HepG2 (cell line): ENCODE data around the gene EXPH5. TPM values are rescaled to one million over a fixed set of nuclear protein-coding genes. Genes with fewer than 3 reads are reported as not detected.

Experiments used
- EP300 ChIP-seq, 3 experiments: sonication (generic) in 1 of 3; formaldehyde crosslinking in 1 of 3; IDR thresholded peaks; 2 replicates each; pipeline versions ENCODE4 v1.5.1 to v1.6.1; 2011 to 2020; ENCODE audit warnings: low read depth in 2 of 3, low read length in 2 of 3, borderline replicate concordance in 1 of 3, improper control_type of control experiment in 1 of 3, mild to moderate bottlenecking in 1 of 3, missing genetic modification reagents in 1 of 3, moderate library complexity in 1 of 3
- FLYWCH1 ChIP-seq: sonication (generic); formaldehyde crosslinking; IDR thresholded peaks from 2 replicates; pipeline ENCODE4 v1.8.1; 2023; ENCODE audit warnings: mild to moderate bottlenecking, missing genetic modification reagents
- HOXD1 ChIP-seq: sonication (generic); formaldehyde crosslinking; IDR thresholded peaks from 2 replicates; pipeline ENCODE4 v1.5.0; 2020; ENCODE audit warnings: missing genetic modification reagents
- KDM5B ChIP-seq: sonication (generic); formaldehyde crosslinking; IDR thresholded peaks from 2 replicates; pipeline ENCODE4 v1.4.0; 2020; ENCODE audit warnings: missing genetic modification reagents, mild to moderate bottlenecking, borderline replicate concordance
- MED8 ChIP-seq: sonication (generic); formaldehyde crosslinking; IDR thresholded peaks from 2 replicates; pipeline ENCODE4 v1.8.1; 2023; ENCODE audit warnings: mild to moderate bottlenecking, missing genetic modification reagents; ENCODE audit not compliant: insufficient replicate concordance
- MXD4 ChIP-seq: IDR thresholded peaks from 2 replicates; pipeline ENCODE4 v1.6.1; 2016; ENCODE audit warnings: mild to moderate bottlenecking, missing biosample characterization, missing genetic modification reagents
- PPARG ChIP-seq: conservative IDR thresholded peaks from 2 replicates; pipeline ENCODE4 v1.6.1; 2016; ENCODE audit warnings: missing biosample characterization, missing genetic modification reagents
- RELA ChIP-seq: sonication (generic); formaldehyde crosslinking; IDR thresholded peaks from 2 replicates; pipeline ENCODE4 v1.4.0; 2020; ENCODE audit warnings: missing genetic modification reagents
- RFX5 ChIP-seq: IDR thresholded peaks from 2 replicates; pipeline ENCODE4 v1.6.1; 2011; ENCODE audit warnings: low read depth, low read length, improper control_type of control experiment
- SNAPC2 ChIP-seq: sonication (generic); formaldehyde crosslinking; IDR thresholded peaks from 2 replicates; pipeline ENCODE4 v1.8.1; 2022; ENCODE audit warnings: mild to moderate bottlenecking, missing genetic modification reagents
- SNRNP70 ChIP-seq: fragments of 200-400 bp; formaldehyde crosslinking; IDR thresholded peaks from 2 replicates; pipeline ENCODE4 v1.6.1; 2017; ENCODE audit warnings: mild to moderate bottlenecking, low read depth, low read length, moderate library complexity
- TEAD3 ChIP-seq: optimal IDR thresholded peaks from 2 replicates; pipeline ENCODE3; 2016; ENCODE audit warnings: borderline replicate concordance
- ZNF3 ChIP-seq: IDR thresholded peaks from 2 replicates; pipeline ENCODE4 v1.7.0; 2017; ENCODE audit warnings: inconsistent platforms
- ZNF737 ChIP-seq: sonication (generic); formaldehyde crosslinking; IDR thresholded peaks from 2 replicates; pipeline ENCODE4 v1.5.0; 2020; ENCODE audit warnings: missing genetic modification reagents, mild to moderate bottlenecking, borderline replicate concordance
- polyA plus RNA-seq, 8 experiments: library from polyadenylated mRNA; depleted of rRNA in 3 of 8; stranded (reverse) in 7 of 8; unstranded in 1 of 8; fragments of >200 nt; fragmentation: Illumina TruSeq in 4 of 8; extraction: Trizol in 4 of 8; gene quantifications; 2 replicates each; pipeline versions ENCODE4 v1.2.1 to v1.2.3, GENCODE V29; 2011 to 2016; ENCODE audit warnings: low read depth in 4 of 8, missing spikeins in 1 of 8, mixed read lengths in 1 of 8; ENCODE audit not compliant: insufficient read depth in 1 of 8
- total RNA-seq, 5 experiments: library from RNA; depleted of rRNA; stranded (reverse); fragments of >200 nt; fragmentation: Illumina TruSeq; extraction: Trizol; gene quantifications; 2 replicates each; pipeline ENCODE4 v1.2.3, GENCODE V29; 2016; ENCODE audit warnings: low read depth in 1 of 5
- TF ChIP-seq, protein P1 (sequence below): sonication (generic); formaldehyde crosslinking; IDR thresholded peaks from 2 replicates; pipeline ENCODE4 v1.4.0; 2020; ENCODE audit warnings: missing genetic modification reagents
- TF ChIP-seq, protein P2 (sequence below): fragments of 450-650 bp; IDR thresholded peaks from 2 replicates; pipeline ENCODE4 v1.6.1; 2017; ENCODE audit warnings: mild to moderate bottlenecking
- TF ChIP-seq, protein P3 (sequence below): sonication (generic); formaldehyde crosslinking; IDR thresholded peaks from 2 replicates; pipeline ENCODE4 v1.8.0; 2022; ENCODE audit warnings: missing genetic modification reagents, mild to moderate bottlenecking, borderline replicate concordance
- TF ChIP-seq, protein P4 (sequence below): IDR thresholded peaks from 2 replicates; pipeline ENCODE4 v1.6.1; 2016; ENCODE audit warnings: low read depth, missing genetic modification reagents, missing compliant biosample characterization

The EXPH5 gene
- total and polyA plus RNA-seq, 2 of the 13 experiments (the other 11 are each of a cell fraction or from before 2014, with no cell fraction given) = under 0.01 to 0.02 TPM

DNA sequence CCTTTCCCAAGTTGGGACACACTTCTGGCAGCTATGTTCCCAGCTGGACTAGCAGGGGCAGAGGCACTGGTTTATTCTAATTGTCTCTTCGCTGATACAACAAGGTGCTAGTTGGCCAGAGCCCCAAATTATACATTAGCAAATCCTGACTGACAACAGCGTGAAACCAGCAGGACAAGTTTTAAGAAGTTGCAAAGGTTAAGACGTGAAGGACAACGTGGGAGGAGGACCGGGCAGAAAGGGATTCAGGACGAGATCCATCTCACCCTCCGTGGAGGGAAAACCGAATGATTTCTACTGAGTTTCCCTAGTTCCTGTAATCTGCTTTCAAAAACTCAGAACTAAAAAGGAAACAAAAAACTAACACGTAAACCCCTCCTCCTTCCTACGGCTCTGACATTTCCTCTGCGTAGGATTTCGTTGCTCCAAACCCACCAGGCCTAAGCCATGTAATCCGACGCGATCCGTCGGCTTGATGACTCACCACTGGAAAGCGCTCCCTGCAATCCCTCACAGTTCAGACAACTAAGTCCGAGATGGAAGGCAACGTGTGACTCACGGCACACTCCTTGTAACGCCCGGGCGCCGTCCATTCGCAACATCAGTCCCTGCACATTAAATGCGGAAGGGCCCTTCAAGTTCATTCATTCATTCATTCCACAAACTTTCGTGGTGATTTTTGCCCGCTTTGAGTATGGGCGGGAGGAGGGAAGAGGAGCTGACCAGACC, 96.1 kb downstream of the EXPH5 start (continued):
- no peak for TF ChIP-seq ZNF737
- TF ChIP-seq, protein P1, sequence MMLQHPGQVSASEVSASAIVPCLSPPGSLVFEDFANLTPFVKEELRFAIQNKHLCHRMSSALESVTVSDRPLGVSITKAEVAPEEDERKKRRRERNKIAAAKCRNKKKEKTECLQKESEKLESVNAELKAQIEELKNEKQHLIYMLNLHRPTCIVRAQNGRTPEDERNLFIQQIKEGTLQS (CRISPR knock-in tag) = peak; percentile 97
- TF ChIP-seq EP300 (IDR thresholded peaks at IDR 0.05; ENCODE audit: low read depth in 2 of 2, low read length in 2 of 2) = no peak
- no peak for TF ChIP-seq EP300 (CRISPR knock-in tag; IDR thresholded peaks at IDR 0.05; ENCODE audit: borderline replicate concordance)
- no peak for TF ChIP-seq RELA
- peak; percentile 27; the same call in 1 of the 2 replicates for TF ChIP-seq HOXD1 (CRISPR knock-in tag)
- no peak for TF ChIP-seq ZNF3 (CRISPR knock-in tag)
- no peak for TF ChIP-seq FLYWCH1
- TF ChIP-seq PPARG = no peak
- TF ChIP-seq, protein P2, sequence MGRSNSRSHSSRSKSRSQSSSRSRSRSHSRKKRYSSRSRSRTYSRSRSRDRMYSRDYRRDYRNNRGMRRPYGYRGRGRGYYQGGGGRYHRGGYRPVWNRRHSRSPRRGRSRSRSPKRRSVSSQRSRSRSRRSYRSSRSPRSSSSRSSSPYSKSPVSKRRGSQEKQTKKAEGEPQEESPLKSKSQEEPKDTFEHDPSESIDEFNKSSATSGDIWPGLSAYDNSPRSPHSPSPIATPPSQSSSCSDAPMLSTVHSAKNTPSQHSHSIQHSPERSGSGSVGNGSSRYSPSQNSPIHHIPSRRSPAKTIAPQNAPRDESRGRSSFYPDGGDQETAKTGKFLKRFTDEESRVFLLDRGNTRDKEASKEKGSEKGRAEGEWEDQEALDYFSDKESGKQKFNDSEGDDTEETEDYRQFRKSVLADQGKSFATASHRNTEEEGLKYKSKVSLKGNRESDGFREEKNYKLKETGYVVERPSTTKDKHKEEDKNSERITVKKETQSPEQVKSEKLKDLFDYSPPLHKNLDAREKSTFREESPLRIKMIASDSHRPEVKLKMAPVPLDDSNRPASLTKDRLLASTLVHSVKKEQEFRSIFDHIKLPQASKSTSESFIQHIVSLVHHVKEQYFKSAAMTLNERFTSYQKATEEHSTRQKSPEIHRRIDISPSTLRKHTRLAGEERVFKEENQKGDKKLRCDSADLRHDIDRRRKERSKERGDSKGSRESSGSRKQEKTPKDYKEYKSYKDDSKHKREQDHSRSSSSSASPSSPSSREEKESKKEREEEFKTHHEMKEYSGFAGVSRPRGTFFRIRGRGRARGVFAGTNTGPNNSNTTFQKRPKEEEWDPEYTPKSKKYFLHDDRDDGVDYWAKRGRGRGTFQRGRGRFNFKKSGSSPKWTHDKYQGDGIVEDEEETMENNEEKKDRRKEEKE = no peak
- TF ChIP-seq, protein P3, sequence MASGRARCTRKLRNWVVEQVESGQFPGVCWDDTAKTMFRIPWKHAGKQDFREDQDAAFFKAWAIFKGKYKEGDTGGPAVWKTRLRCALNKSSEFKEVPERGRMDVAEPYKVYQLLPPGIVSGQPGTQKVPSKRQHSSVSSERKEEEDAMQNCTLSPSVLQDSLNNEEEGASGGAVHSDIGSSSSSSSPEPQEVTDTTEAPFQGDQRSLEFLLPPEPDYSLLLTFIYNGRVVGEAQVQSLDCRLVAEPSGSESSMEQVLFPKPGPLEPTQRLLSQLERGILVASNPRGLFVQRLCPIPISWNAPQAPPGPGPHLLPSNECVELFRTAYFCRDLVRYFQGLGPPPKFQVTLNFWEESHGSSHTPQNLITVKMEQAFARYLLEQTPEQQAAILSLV (CRISPR knock-in tag) = no peak
- no peak for TF ChIP-seq SNRNP70
- TF ChIP-seq MED8 (CRISPR knock-in tag) = no peak
- no peak for TF ChIP-seq KDM5B (CRISPR knock-in tag)
- no peak; the same call in 1 of the 2 replicates for TF ChIP-seq MXD4 (CRISPR knock-in tag)
- no peak for TF ChIP-seq SNAPC2 (CRISPR knock-in tag)
- TF ChIP-seq RFX5 = no peak
- TF ChIP-seq, protein P4, sequence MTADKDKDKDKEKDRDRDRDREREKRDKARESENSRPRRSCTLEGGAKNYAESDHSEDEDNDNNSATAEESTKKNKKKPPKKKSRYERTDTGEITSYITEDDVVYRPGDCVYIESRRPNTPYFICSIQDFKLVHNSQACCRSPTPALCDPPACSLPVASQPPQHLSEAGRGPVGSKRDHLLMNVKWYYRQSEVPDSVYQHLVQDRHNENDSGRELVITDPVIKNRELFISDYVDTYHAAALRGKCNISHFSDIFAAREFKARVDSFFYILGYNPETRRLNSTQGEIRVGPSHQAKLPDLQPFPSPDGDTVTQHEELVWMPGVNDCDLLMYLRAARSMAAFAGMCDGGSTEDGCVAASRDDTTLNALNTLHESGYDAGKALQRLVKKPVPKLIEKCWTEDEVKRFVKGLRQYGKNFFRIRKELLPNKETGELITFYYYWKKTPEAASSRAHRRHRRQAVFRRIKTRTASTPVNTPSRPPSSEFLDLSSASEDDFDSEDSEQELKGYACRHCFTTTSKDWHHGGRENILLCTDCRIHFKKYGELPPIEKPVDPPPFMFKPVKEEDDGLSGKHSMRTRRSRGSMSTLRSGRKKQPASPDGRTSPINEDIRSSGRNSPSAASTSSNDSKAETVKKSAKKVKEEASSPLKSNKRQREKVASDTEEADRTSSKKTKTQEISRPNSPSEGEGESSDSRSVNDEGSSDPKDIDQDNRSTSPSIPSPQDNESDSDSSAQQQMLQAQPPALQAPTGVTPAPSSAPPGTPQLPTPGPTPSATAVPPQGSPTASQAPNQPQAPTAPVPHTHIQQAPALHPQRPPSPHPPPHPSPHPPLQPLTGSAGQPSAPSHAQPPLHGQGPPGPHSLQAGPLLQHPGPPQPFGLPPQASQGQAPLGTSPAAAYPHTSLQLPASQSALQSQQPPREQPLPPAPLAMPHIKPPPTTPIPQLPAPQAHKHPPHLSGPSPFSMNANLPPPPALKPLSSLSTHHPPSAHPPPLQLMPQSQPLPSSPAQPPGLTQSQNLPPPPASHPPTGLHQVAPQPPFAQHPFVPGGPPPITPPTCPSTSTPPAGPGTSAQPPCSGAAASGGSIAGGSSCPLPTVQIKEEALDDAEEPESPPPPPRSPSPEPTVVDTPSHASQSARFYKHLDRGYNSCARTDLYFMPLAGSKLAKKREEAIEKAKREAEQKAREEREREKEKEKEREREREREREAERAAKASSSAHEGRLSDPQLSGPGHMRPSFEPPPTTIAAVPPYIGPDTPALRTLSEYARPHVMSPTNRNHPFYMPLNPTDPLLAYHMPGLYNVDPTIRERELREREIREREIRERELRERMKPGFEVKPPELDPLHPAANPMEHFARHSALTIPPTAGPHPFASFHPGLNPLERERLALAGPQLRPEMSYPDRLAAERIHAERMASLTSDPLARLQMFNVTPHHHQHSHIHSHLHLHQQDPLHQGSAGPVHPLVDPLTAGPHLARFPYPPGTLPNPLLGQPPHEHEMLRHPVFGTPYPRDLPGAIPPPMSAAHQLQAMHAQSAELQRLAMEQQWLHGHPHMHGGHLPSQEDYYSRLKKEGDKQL = no peak
- peak; percentile 32 for TF ChIP-seq TEAD3 (CRISPR knock-in tag)
